Cortex of kidney (tissue), 1 donor: ENCODE results near the gene FGF19.
"Not testable (repeated sequence)": the region's sequence is repeated elsewhere in the genome, so short reads cannot be mapped to it uniquely, and the experiment has no call there.

Source experiments
- DNase-seq: peaks from one replicate; lab custom pipeline; 2025; lab: John Stamatoyannopoulos, UW

The FGF19 gene

GRCh38 chr11:69695995-69696394 is 7.8 kb downstream of the FGF19 start:
- DNase-seq, result not testable (repeated sequence)

- DNase-seq, result no peak
Observed at GRCh38 chr11:69695581-69695980, 8.2 kb downstream of the FGF19 start.

GRCh38 chr11:69694781-69695180 is 9.0 kb downstream of the FGF19 start:
- no peak for DNase-seq

- DNase-seq, result no peak
Observed at GRCh38 chr11:69692422-69692821, 11.4 kb downstream of the FGF19 start.

GRCh38 chr11:69691463-69691862 is 12.4 kb downstream of the FGF19 start:
- DNase-seq, result no peak

- no peak for DNase-seq
Observed at GRCh38 chr11:69689484-69690319, 14.1 kb downstream of the FGF19 start.

- DNase-seq, result not testable (repeated sequence)
Observed at GRCh38 chr11:69687969-69688771, 15.7 kb downstream of the FGF19 start.

GRCh38 chr11:69686856-69687255 is 17.0 kb downstream of the FGF19 start:
- no peak for DNase-seq

- no peak for DNase-seq
Observed at GRCh38 chr11:69686452-69686851, 17.4 kb downstream of the FGF19 start.

- DNase-seq, result no peak
Observed at GRCh38 chr11:69685348-69685747, 18.5 kb downstream of the FGF19 start.

- DNase-seq, result no peak
Observed at GRCh38 chr11:69684651-69685050, 19.2 kb downstream of the FGF19 start.

GRCh38 chr11:69683764-69684333 is 20.0 kb downstream of the FGF19 start:
- DNase-seq, result no peak

GRCh38 chr11:69682681-69683326 is 21.0 kb downstream of the FGF19 start:
- no peak for DNase-seq

GRCh38 chr11:69682221-69682620 is 21.6 kb downstream of the FGF19 start:
- no peak for DNase-seq

- DNase-seq, result no peak
Observed at GRCh38 chr11:69680688-69681087, 23.1 kb downstream of the FGF19 start.

- DNase-seq, result no peak
Observed at GRCh38 chr11:69677749-69678148, 26.1 kb downstream of the FGF19 start.

- peak; percentile 71 for DNase-seq
Observed at GRCh38 chr11:69674886-69675714, 28.7 kb downstream of the FGF19 start, which contains the start of gene LTO1. LTO1 (minus strand) TSS chr11:69675353; CDS start chr11:69675239, 114 bp downstream.

- no peak for DNase-seq
Observed at GRCh38 chr11:69674267-69674885, 29.4 kb downstream of the FGF19 start.

- no peak for DNase-seq
Observed at GRCh38 chr11:69671734-69672465, 31.9 kb downstream of the FGF19 start.
